H1 (cell line): ENCODE results near the gene FBXO17. TPM values are rescaled to one million over a fixed set of nuclear protein-coding genes. Genes with fewer than 3 reads are reported as not detected.

Source experiments
- CTCF ChIA-PET: fragments of 300-600 bp; sonication (Branson Sonifier 250); formaldehyde crosslinking; loops from one replicate; lab custom pipeline; 2021; ENCODE audit not compliant: partially characterized antibody; lab: Charles Lee
- POLR2A ChIA-PET: fragments of 300-600 bp; sonication (Branson Sonifier 250); formaldehyde crosslinking; loops from one replicate; lab custom pipeline; 2021; ENCODE audit warnings: inconsistent platforms; ENCODE audit not compliant: partially characterized antibody; lab: Charles Lee
- DNase-seq, 2 experiments: peaks; one replicate each; pipeline versions ENCODE4 v3.0.0 to v3.0.0-alpha.2; 2010 to 2022; ENCODE audit warnings: low spot score in 2 of 2, low read depth in 1 of 2, mixed read lengths in 1 of 2
- FAIRE-seq: peaks from 2 replicates; lab custom pipeline; 2011; peaks lifted over from hg19 to GRCh38; lab: Jason Lieb, UNC
- H2AFZ ChIP-seq: 2 replicates; pipeline ENCODE4 v1.8.1; 2012; ENCODE audit warnings: low read length, inconsistent platforms
- H2AK5ac ChIP-seq: 2 replicates; pipeline ENCODE4 v1.6.1; 2013; ENCODE audit warnings: low read depth, low read length
- H2BK120ac ChIP-seq: replicated peaks from 2 replicates; pipeline ENCODE3; 2013; ENCODE audit warnings: low read depth, low read length, inconsistent platforms
- H2BK12ac ChIP-seq: 2 replicates; pipeline ENCODE4 v1.6.1; 2013; ENCODE audit warnings: low read depth, low read length
- H2BK15ac ChIP-seq: 2 replicates; pipeline ENCODE4 v1.6.1; 2013; ENCODE audit warnings: low read length
- H2BK20ac ChIP-seq: 2 replicates; pipeline ENCODE4 v1.6.1; 2013; ENCODE audit warnings: low read length
- H2BK5ac ChIP-seq: 2 replicates; pipeline ENCODE4 v1.6.1; 2013; ENCODE audit warnings: low read depth, low read length
- H3K14ac ChIP-seq: 2 replicates; pipeline ENCODE4 v1.6.1; 2013; ENCODE audit warnings: inconsistent platforms; ENCODE audit not compliant: insufficient read length
- H3K18ac ChIP-seq: 2 replicates; pipeline ENCODE4 v1.6.1; 2013; ENCODE audit warnings: low read length; ENCODE audit errors: extremely low read depth
- H3K23ac ChIP-seq: 2 replicates; pipeline ENCODE4 v1.6.1; 2013; ENCODE audit warnings: inconsistent platforms; ENCODE audit not compliant: insufficient read length
- H3K23me2 ChIP-seq: 2 replicates; pipeline ENCODE4 v1.6.1; 2013; ENCODE audit warnings: low read depth, low read length
- H3K27ac ChIP-seq: 2 replicates; pipeline ENCODE4 v1.6.1; 2011; ENCODE audit warnings: low read depth, low read length, inconsistent platforms
- H3K27me3 ChIP-seq, 4 experiments: replicated peaks in 1 of 4; 1 replicate in 1 of 4; 2 replicates in 3 of 4; pipeline versions ENCODE4 v1.6.1 to v1.8.1; 2011 to 2013; ENCODE audit warnings: low read length in 3 of 4, mild to moderate bottlenecking in 3 of 4, inconsistent platforms in 2 of 4, mixed read lengths in 2 of 4, moderate library complexity in 1 of 4; ENCODE audit not compliant: control insufficient read depth in 3 of 4, insufficient read depth in 3 of 4; ENCODE audit errors: extremely low read depth in 1 of 4
- H3K36me3 ChIP-seq, 4 experiments: 2 replicates each; pipeline versions ENCODE4 v1.6.1 to v1.8.1; 2011 to 2013; ENCODE audit warnings: mild to moderate bottlenecking in 4 of 4, low read length in 3 of 4, moderate library complexity in 2 of 4, control low read depth in 1 of 4, inconsistent platforms in 1 of 4; ENCODE audit not compliant: insufficient read depth in 4 of 4, control insufficient read depth in 2 of 4
- H3K4ac ChIP-seq: replicated peaks from 2 replicates; pipeline ENCODE3; 2013; ENCODE audit warnings: low read length, low read depth, mixed read lengths, inconsistent platforms; ENCODE audit not compliant: insufficient read length
- H3K4me1 ChIP-seq, 4 experiments: replicated peaks in 1 of 4; 1 replicate in 1 of 4; 2 replicates in 3 of 4; pipeline versions ENCODE4 v1.6.1 to v1.8.1; 2011 to 2013; ENCODE audit warnings: low read length in 3 of 4, inconsistent platforms in 2 of 4, mixed read lengths in 1 of 4; ENCODE audit not compliant: insufficient read depth in 4 of 4, control insufficient read depth in 3 of 4
- H3K4me2 ChIP-seq, 2 experiments: 2 replicates each; pipeline versions ENCODE4 v1.6.1 to v1.8.1; 2011 to 2013; ENCODE audit warnings: low read depth in 2 of 2, low read length in 2 of 2, control low read depth in 1 of 2, inconsistent platforms in 1 of 2, mild to moderate bottlenecking in 1 of 2; ENCODE audit not compliant: insufficient read depth in 1 of 2
- H3K4me3 ChIP-seq, 4 experiments: fragments of 200-600, 300-600 bp in 1 of 4; sonication (generic), shearing (Covaris generic), sonication (Bioruptor Twin) in 1 of 4; 2 replicates each; pipeline versions ENCODE4 v1.5.1 to v1.8.1; 2011 to 2016; ENCODE audit warnings: low read length in 4 of 4, low read depth in 3 of 4, control low read depth in 2 of 4, inconsistent platforms in 2 of 4, mild to moderate bottlenecking in 2 of 4, mixed read lengths in 1 of 4, moderate library complexity in 1 of 4; ENCODE audit not compliant: insufficient read depth in 2 of 4; ENCODE audit errors: extremely low read depth in 1 of 4
- H3K56ac ChIP-seq: replicated peaks from 2 replicates; pipeline ENCODE3; 2013; ENCODE audit warnings: low read depth, mild to moderate bottlenecking, mixed read lengths, low read length, inconsistent platforms; ENCODE audit not compliant: insufficient read length
- H3K79me1 ChIP-seq: 2 replicates; pipeline ENCODE4 v1.6.1; 2013; ENCODE audit warnings: low read depth, low read length, control low read depth
- H3K79me2 ChIP-seq, 2 experiments: 2 replicates each; pipeline versions ENCODE4 v1.6.1 to v1.8.1; 2012 to 2013; ENCODE audit warnings: low read length in 2 of 2, mild to moderate bottlenecking in 2 of 2, inconsistent platforms in 1 of 2; ENCODE audit not compliant: insufficient read depth in 2 of 2, control insufficient read depth in 1 of 2
- H3K9ac ChIP-seq, 4 experiments: replicated peaks in 1 of 4; 1 replicate in 1 of 4; 2 replicates in 3 of 4; pipeline versions ENCODE4 v1.6.1 to v1.8.1; 2011 to 2013; ENCODE audit warnings: low read depth in 3 of 4, low read length in 3 of 4, control low read depth in 2 of 4, mild to moderate bottlenecking in 2 of 4, moderate library complexity in 2 of 4, inconsistent platforms in 1 of 4; ENCODE audit errors: extremely low read depth in 1 of 4
- H3K9me3 ChIP-seq, 2 experiments: 2 replicates each; pipeline versions ENCODE4 v1.6.1 to v1.8.1; 2012 to 2013; ENCODE audit warnings: mild to moderate bottlenecking in 2 of 2, moderate library complexity in 2 of 2, control low read depth in 1 of 2, inconsistent platforms in 1 of 2, low read depth in 1 of 2, low read length in 1 of 2, mixed read lengths in 1 of 2; ENCODE audit not compliant: insufficient read depth in 2 of 2
- H4K20me1 ChIP-seq, 2 experiments: replicated peaks in 1 of 2; 2 replicates each; pipeline versions ENCODE3 to v1.8.1; 2011 to 2013; ENCODE audit warnings: inconsistent platforms in 2 of 2, low read length in 2 of 2, mild to moderate bottlenecking in 1 of 2; ENCODE audit not compliant: insufficient read depth in 2 of 2, control insufficient read depth in 1 of 2
- H4K5ac ChIP-seq: 2 replicates; pipeline ENCODE4 v1.6.1; 2013; ENCODE audit warnings: low read length, low read depth, mixed read lengths, inconsistent platforms; ENCODE audit not compliant: insufficient read length
- H4K8ac ChIP-seq: 2 replicates; pipeline ENCODE4 v1.8.0; 2013; ENCODE audit warnings: mild to moderate bottlenecking, moderate library complexity, low read length, inconsistent platforms; ENCODE audit not compliant: insufficient read depth; ENCODE audit errors: extremely low read depth
- H4K91ac ChIP-seq: replicated peaks from 2 replicates; pipeline ENCODE3; 2013; ENCODE audit warnings: low read length, mixed read lengths, inconsistent platforms; ENCODE audit not compliant: insufficient read length
- ASH2L ChIP-seq: fragments of 200-600, 300-600 bp; sonication (generic); IDR thresholded peaks from one replicate; pipeline ENCODE4 v1.7.1; 2017; ENCODE audit warnings: low read length
- GABPA ChIP-seq: IDR thresholded peaks from 2 replicates; pipeline ENCODE4 v1.6.1; 2011; ENCODE audit warnings: mild to moderate bottlenecking, low read length, moderate library complexity, borderline replicate concordance; ENCODE audit not compliant: insufficient read depth
- KDM4A ChIP-seq: IDR thresholded peaks from one replicate; pipeline ENCODE4 v1.7.1; 2012; ENCODE audit warnings: low read depth, mild to moderate bottlenecking, moderate library complexity, low read length, inconsistent platforms; ENCODE audit not compliant: severe bottlenecking
- POU5F1 ChIP-seq: IDR thresholded peaks from 2 replicates; pipeline ENCODE4 v1.6.1; 2011; ENCODE audit warnings: low read depth, mild to moderate bottlenecking, low read length, moderate library complexity
- RBBP5 ChIP-seq: IDR thresholded peaks from 2 replicates; pipeline ENCODE4 v1.7.1; 2012; ENCODE audit warnings: low read depth, mild to moderate bottlenecking, inconsistent platforms, low read length, moderate library complexity, borderline replicate concordance
- SAP30 ChIP-seq: fragments of 300-600 bp; sonication (generic); IDR thresholded peaks from 2 replicates; pipeline ENCODE4 v1.7.1; 2012; ENCODE audit warnings: low read length, moderate library complexity, mild to moderate bottlenecking, inconsistent platforms; ENCODE audit not compliant: insufficient read depth, insufficient replicate concordance
- SIRT6 ChIP-seq: IDR thresholded peaks from one replicate; pipeline ENCODE4 v1.7.1; 2012; ENCODE audit warnings: low read length, inconsistent platforms
- SUZ12 ChIP-seq: fragments of 200-600 bp; sonication (generic); IDR thresholded peaks from 2 replicates; pipeline ENCODE4 v1.6.1; 2012; ENCODE audit warnings: mild to moderate bottlenecking, inconsistent platforms, low read length, moderate library complexity, mixed read lengths
- TCF12 ChIP-seq: IDR thresholded peaks from 2 replicates; pipeline ENCODE4 v1.6.1; 2011; ENCODE audit warnings: low read depth, mild to moderate bottlenecking, low read length
- WGBS, 2 experiments: shearing (Covaris generic) in 1 of 2; methylation state at CpG; one replicate each; pipeline versions ENCODE4 v1.1.6 to v1.1.7; 2013 to 2015; ENCODE audit warnings: low lambda C conversion rate in 2 of 2, mixed read lengths in 2 of 2, inconsistent platforms in 1 of 2, low coverage in 1 of 2, missing lambda C conversion rate in 1 of 2; ENCODE audit not compliant: insufficient replicate concordance in 2 of 2, insufficient coverage in 1 of 2, insufficient read length in 1 of 2; ENCODE audit errors: extremely low coverage in 1 of 2, missing lambda C conversion rate in 1 of 2; 5-methylcytosine and 5-hydroxymethylcytosine counted together
- polyA plus RNA-seq, 7 experiments: library from polyadenylated mRNA; depleted of rRNA in 3 of 7; stranded (reverse) in 5 of 7; unstranded in 2 of 7; fragments of >200 nt in 5 of 7; fragments of 200-250 nt in 2 of 7; gene quantifications; 1 replicate in 5 of 7; 2 replicates in 1 of 7; 4 replicates in 1 of 7; pipeline versions ENCODE4 v1.2.1 to v1.2.3, GENCODE V29; 2011 to 2013; ENCODE audit warnings: missing spikeins in 2 of 7, mixed read lengths in 2 of 7
- total RNA-seq: library from RNA; stranded (reverse); fragmentation: NEBNext Ultra II Directional; extraction: Animal tissue kit (Norgen Biotek cat#: 25700); gene quantifications from 2 replicates; pipeline ENCODE4 v1.2.1, GENCODE V29; 2021
- TF ChIP-seq, protein P1 (sequence below): IDR thresholded peaks from 2 replicates; pipeline ENCODE4 v1.6.1; 2011; ENCODE audit warnings: low read length, improper control_type of control experiment
- TF ChIP-seq, protein P2 (sequence below): IDR thresholded peaks from 2 replicates; pipeline ENCODE4 v1.6.1; 2012; ENCODE audit warnings: inconsistent platforms

FBXO17 gene
- total and polyA plus RNA-seq, 2 of the 8 experiments (the other 6 are each of a cell fraction or from before 2014, with no cell fraction given), result 11.7 to 15.3 TPM

DNA sequence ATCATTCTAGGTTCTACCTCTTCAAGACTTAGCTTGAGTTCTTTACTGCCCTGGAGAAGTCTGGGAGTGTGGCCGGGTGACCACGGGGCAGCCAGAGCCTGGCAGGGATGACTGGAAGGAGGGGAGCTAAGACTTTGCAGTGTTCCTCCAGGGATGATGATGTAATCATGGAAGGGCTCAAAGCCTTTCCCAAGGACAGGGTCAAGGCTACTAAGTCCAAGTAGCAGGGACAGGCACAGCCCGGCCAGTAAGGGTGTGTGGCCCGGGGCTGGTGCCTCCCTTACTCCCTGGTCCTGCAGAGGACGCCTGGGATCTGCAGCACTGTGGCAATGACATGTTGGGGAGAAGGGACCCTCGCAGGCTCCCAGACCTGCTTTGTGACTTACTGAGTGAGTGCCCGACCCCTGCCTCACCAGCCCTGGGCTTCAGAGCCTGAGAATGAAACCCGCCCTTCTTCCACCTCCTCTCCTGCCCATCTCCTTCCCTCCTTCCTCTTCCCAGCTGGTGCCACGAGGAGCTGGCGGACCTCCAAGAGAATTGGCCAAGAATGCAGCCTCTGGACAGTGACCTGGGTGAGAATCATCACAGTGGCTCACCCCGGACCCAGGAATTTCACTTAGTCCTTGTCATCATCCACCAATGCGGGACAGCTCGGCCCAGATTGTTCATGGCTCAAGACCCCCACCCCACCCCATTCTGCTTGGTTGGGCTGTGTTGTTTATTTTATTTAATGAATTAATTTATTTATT is 15.6 kb upstream of the FBXO17 start:
- H4K5ac ChIP-seq, result no peak overlapping the region
- peaks cover 0 to 5% (median 2%) of the 10 kb centered on the region in 4 experiments; a peak in 4 of 7 replicates for H3K4me1 ChIP-seq
- FAIRE-seq, result no peak
- H4K91ac ChIP-seq, result no peak overlapping the region
- no peaks in the 10 kb centered on the region for H3K79me2 ChIP-seq
- H2AK5ac ChIP-seq, result no peak overlapping the region
- no peaks in the 10 kb centered on the region; a peak in 1 of 7 replicates for H3K27me3 ChIP-seq
- no peak overlapping the region for H2BK5ac ChIP-seq
- H3K4me2 ChIP-seq, result no peak overlapping the region
- H3K27ac ChIP-seq, result no peak overlapping the region
- no peak overlapping the region for H3K14ac ChIP-seq
- H4K8ac ChIP-seq, result no peak overlapping the region
- CTCF ChIA-PET, result interaction anchor here (0.9 to 4.9 kb wide), 2 partner anchors 14 to 119 kb away, joined by 3 to 32 read pairs; no protein-coding TSS in a partner anchor
- H3K4ac ChIP-seq, result no peak overlapping the region
- peak overlapping the region; percentile 50; the same call in 1 of the 2 replicates for H2BK12ac ChIP-seq
- no peaks in the 10 kb centered on the region for H3K9me3 ChIP-seq
- POLR2A ChIA-PET, result interaction anchor here (0.6 to 1.3 kb wide), 2 partner anchors 10 to 20 kb away, joined by 3 to 4 read pairs; no protein-coding TSS in a partner anchor
- no peak overlapping the region for H2BK120ac ChIP-seq
- H4K20me1 ChIP-seq, result no peaks in the 10 kb centered on the region
- no peak overlapping the region for H3K4me3 ChIP-seq
- no peak overlapping the region for H3K18ac ChIP-seq
- 92% methylated on average over 9 of the region's 13 CpGs; no CpG with 5 or more reads in 1 of the 2 experiments for WGBS, 2 experiments
- H3K36me3 ChIP-seq, result no peaks in the 10 kb centered on the region
- H2AFZ ChIP-seq, result no peak overlapping the region
- no peak overlapping the region for H2BK20ac ChIP-seq
- no peak overlapping the region for H3K9ac ChIP-seq
- no peaks in the 10 kb centered on the region for H3K79me1 ChIP-seq
- DNase-seq, result no peak
- no peak overlapping the region for H3K23ac ChIP-seq
- no peak overlapping the region for H2BK15ac ChIP-seq
- H3K23me2 ChIP-seq, result no peaks in the 10 kb centered on the region
- no peak overlapping the region for H3K56ac ChIP-seq
- TF ChIP-seq KDM4A (no peak), GABPA (no peak), TCF12 (no peak), SIRT6 (no peak), POU5F1 (no peak), ASH2L (no peak), SUZ12 (no peak), RBBP5 (no peak), SAP30 (no peak)
- TF ChIP-seq, protein P1, sequence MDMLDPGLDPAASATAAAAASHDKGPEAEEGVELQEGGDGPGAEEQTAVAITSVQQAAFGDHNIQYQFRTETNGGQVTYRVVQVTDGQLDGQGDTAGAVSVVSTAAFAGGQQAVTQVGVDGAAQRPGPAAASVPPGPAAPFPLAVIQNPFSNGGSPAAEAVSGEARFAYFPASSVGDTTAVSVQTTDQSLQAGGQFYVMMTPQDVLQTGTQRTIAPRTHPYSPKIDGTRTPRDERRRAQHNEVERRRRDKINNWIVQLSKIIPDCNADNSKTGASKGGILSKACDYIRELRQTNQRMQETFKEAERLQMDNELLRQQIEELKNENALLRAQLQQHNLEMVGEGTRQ, result no peak
- TF ChIP-seq, protein P2, sequence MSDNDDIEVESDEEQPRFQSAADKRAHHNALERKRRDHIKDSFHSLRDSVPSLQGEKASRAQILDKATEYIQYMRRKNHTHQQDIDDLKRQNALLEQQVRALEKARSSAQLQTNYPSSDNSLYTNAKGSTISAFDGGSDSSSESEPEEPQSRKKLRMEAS, result no peak
